COLO668 (cell line): ENCODE results near the gene MPRIP.

Source experiments
- DNase-seq: peaks from one replicate; lab custom pipeline; 2025; ENCODE audit not compliant: unreplicated experiment; lab: John Stamatoyannopoulos, UW

MPRIP gene

DNA sequence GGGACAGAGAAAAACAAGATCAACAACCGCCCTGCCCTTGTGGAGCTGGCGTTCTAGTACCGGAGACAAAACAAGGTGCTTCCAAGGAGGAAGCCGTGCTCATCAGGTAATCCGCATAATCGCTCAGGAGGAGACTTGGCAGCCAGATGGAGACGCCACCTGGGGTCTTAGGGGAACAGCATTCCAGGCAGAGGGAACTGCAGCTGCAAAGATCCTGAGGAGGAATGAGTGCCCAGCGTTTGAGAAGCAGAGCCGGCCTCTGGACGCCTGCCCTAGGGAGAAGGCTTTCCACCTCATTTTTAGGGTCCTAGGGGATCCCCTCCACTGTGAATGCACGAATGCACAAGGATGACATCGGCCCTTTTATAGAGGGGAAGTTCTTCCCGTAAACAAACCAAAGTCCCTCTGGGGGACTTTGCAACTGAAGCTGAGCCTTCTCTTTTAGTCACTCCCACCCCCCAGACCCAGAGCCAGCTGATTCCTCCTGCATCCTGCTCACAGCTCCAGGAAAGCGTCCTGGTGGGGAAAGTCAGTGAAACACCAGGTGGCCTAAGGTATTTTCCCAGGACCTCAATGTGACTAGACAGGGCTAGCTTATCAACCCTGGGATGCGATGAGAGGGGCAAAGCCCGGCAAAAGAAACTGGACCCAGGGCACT is 13.2 kb upstream of the MPRIP start:
- DNase-seq, result no peak

DNA sequence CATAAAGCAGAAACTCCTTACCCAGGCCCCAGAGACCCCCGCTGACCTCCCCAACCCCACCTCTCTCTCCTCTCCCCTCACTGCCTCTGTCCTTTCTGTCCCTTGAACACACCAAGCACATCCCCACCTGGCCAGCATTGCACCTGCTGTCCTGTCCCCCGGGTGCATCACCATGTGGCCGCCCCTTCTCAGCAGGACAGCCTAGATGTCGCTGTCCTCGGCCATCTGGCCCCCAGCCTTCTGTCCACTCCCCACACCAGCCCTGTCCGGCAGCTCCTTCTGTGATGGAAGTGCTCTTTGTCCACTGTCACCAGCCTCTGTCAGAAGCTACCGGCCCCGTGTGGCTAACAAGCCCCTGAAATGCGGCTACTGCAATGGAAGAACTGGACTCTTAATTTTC is 12.3 kb upstream of the MPRIP start:
- DNase-seq, result no peak

- DNase-seq, result no peak
Measured at GRCh38 chr17:17030515-17031211, 11.6 kb upstream of the MPRIP start.

DNA sequence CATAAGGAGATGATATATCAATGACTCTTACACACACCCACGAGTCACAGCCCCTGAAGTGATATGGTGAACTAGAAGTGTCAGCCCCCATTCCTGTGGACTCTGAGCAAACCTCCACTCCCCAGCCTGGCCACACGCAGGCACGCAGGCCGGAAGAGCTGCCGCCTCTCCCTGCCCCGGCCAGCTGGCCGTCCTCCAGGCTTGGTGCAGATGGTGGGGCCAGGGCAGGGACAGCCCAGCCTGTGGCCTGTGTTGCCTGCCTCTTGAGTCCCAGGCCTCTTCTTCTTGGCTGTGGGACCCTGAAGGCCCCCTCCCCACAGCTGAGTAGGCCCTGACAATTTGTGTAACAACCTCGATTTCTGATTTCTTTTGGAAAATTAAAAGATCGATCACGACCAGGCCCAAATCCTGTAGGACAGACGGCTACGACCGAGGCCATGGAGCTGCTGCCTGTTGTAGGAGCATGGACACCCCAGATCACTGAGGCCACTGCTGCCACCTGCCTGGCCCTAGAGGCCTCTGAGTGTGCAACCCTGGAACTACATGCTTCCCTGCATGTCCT is 10.0 kb upstream of the MPRIP start:
- DNase-seq, result no peak

GRCh38 chr17:17033466-17033865 is 8.8 kb upstream of the MPRIP start:
- no peak for DNase-seq

- DNase-seq, result no peak
Measured at GRCh38 chr17:17034026-17034425, 8.2 kb upstream of the MPRIP start.

DNA sequence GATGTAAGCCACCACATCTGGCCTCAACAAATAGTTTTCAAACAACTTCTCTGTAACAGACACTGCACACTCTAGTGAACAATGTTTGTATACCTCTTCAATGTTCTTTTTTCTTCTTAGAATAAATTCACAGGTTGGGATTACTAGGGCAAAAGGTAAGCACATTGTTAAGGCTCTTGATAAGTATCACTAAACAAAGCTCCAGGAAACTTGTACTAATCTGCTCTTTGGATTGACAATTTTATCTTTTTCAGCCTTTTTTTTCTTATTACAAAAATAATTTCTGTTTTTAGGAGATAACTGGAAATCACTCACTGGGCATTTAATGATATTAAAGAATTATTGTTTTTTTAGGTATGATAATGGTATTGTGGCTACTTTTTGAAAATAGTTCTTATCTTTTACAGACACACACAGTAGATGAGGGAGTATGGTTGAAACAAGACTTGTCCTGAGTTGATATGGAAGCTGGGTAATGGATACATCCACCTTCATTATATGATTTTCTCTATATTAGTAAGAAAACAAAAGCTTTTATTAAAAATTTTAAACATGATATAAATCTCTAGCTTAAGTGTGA is 7.7 kb upstream of the MPRIP start:
- no peak for DNase-seq

DNA sequence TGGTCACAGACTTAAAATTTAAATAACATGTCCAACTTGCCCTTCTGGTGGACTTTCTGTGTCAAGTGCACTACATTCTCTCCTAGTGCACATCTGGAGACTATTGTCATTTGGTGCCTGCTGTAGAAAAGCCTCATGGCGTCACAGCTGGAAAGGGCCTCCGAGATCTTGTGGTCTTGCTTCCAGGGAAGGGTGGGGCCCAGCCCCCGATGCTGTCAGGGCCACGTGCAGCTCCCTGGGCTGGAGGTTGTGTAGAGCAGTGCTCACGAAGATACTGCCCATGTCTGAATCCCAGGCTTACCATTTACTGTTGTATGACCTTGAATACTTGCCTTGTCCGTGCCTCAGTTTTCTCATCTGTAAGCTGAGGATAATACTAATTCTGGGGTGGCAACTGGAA is 6.8 kb upstream of the MPRIP start:
- DNase-seq, result no peak

GRCh38 chr17:17035920-17036523 is 6.2 kb upstream of the MPRIP start:
- DNase-seq, result no peak

DNA sequence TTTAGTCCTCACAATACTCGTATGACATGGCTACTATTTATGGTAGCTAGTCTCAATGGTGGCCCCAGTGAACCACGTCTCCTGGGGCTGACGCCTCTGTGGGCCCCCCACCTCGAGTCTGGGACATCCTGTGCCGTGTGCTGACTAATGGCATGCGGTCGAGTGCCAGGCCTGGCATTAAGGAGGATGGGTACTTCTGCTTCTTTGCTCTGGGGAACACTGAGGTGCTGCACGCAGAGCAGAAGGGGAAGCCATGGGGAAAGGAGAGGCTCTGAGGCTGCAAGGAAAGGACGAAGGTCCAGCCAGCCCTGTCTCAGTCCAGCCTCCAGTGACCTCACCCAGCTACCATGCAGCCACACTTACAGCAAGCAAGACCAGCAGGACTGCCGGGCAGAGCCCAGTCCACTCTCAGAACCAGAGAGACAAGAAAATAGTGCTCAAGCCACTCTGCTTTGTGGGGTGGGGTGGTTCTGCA is 5.7 kb upstream of the MPRIP start:
- no peak for DNase-seq

- DNase-seq, result no peak
Measured at GRCh38 chr17:17039911-17040310, 2.3 kb upstream of the MPRIP start.

- peak; percentile 54 for DNase-seq
Measured at GRCh38 chr17:17041018-17041521, 1.2 kb upstream of the MPRIP start.

GRCh38 chr17:17041571-17042383 is 480 bp upstream of the MPRIP start:
- peak; percentile 92 for DNase-seq

DNA sequence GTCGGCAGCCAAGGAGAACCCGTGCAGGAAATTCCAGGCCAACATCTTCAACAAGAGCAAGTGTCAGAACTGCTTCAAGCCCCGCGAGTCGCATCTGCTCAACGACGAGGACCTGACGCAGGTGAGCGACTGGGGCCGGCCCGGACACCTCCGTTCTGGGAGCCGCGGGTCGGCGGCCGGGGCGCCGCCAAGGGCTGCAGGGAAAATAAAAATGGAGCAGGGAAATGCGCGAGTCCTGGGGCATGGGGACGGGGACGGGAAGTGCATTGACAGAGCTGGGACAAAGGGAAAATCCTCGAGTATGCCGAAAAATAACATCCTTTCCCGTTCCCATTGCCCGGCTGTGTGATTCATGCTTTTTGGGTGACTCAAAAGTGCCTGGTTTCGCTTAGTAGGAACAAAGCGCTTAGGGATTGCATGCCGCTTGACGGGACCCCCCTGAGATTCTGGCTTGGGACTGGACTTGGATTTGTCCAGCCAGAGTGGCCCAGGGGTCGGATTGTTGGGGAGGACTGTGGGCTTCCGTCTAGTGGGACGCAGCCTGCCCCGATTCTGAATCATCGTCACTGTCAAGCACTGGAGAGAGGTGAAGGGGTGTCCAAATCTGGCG is 699 bp downstream of the MPRIP start:
- DNase-seq, result peak; percentile 14

DNA sequence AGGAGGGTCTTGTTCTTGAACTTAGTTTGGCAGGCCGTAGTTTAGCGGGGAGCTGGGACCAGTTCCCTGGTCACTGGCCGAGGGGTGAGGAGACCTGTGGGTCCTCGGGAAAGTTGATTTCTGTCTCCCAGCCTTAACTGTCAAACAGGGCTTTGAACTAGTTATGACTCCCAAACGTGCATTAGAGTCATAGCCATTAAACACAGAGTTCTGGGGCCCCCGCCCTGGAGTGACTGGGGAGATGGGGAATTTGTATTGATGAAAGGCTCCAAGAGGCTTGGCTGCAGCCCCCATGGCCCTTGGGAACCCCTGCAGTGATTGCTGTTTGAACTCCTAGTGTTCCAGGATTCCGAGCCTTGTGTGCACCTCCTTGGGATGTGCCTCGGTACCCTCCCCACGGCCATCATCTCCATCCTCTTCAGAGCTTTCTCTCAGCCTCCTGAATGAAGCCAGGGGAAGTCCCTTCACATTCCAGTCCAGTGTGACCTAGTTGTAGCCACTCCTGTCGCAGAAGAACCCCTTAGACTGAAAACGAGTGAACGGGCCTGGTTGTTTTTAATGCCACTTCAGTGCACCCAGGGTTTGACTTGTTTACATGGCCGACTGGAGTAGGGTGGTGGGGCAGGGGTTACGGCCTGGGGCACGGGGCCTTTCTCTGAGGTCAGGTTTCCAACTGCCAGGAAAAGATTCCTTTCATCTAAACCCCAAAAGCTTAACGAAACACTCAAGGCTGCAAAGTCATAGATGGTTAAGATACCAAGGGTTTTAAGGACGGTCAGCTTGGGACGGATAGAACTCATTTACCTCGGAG is 1.4 kb downstream of the MPRIP start:
- DNase-seq, result peak; percentile 6

DNA sequence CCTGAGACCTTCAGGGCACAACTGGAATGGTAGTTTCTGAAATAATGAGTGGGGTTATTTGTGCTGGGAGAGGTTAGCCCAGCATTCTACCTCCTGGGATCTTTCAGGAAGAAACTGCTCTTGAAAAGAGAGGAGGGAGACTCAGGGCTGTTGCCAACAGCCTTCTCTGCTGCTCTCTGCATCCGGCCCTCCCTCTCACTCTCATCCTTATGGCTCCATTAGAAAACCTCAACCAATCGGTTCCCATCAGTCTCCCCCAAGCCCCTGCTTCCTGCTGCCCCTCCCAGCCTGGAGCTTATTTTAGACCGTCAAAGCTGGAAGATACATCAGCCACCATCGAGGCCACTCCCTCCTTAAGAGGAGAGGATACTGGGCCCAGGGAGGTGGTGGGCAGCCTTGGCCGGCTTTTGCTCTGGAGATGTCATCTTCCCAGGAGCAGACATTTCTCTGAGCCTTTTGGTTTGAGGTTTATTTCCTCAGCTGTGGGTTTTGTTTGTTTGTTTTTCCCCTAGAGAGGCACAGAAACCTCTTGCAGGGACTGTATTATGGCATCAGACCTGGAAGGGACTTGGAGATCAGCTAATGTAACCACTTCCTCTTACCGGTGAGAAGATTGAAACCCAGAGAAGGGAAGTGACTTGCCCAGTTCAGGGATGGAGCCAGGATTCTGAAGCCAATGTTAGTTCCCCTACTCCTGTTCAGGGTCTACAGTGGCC is 2.7 kb downstream of the MPRIP start:
- peak; percentile 8 for DNase-seq

DNA sequence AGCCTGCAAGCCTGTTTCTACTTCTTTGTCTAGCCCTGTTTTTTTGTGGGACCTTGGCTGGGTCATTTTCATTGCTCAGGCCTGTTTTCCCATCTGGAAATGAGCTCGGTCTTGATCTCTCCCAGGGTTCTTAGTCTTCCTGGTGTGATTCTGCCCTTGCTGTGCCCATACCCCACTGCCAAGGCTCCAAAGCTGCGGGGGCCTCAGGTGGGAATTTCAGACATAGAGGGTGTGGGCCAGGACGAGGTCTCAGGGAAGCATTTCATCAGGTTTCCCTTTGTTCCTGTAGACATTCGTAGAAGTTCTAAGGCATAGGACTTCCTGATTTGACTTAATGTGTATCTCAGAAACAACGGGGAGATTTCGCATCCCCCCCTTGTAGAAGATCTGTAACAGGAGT is 5.8 kb downstream of the MPRIP start:
- DNase-seq, result no peak
